CD14-positive monocyte (primary cell): ENCODE measurements around the gene STX2. TPM values are rescaled to one million over a fixed set of nuclear protein-coding genes. Genes with fewer than 3 reads are reported as not detected.

Source experiments
- DNase-seq, 3 donors: peaks; one replicate each; pipeline ENCODE4 v3.0.0-alpha.2; 2011 to 2022
- H2AFZ ChIP-seq: 2 replicates; pipeline ENCODE4 v1.6.0; 2012; ENCODE audit warnings: mild to moderate bottlenecking, low read depth, low read length, inconsistent platforms; ENCODE audit not compliant: insufficient read depth, poor library complexity, severe bottlenecking
- H3K27ac ChIP-seq, 2 donors: 1 replicate in 1 of 2; 2 replicates in 1 of 2; pipeline ENCODE4 v1.5.1; 2012 to 2013; ENCODE audit warnings: low read length in 2 of 2, control low read depth in 1 of 2, inconsistent platforms in 1 of 2, low read depth in 1 of 2, mild to moderate bottlenecking in 1 of 2
- H3K27me3 ChIP-seq, 2 donors: one replicate each; pipeline versions ENCODE4 v1.6.0 to v1.6.1; 2011 to 2013; ENCODE audit warnings: low read length in 2 of 2; ENCODE audit not compliant: control insufficient read depth in 2 of 2, insufficient read depth in 2 of 2
- H3K36me3 ChIP-seq, 2 donors: replicated peaks in 1 of 2; 1 replicate in 1 of 2; 2 replicates in 1 of 2; pipeline versions ENCODE4 v1.5.1 to v1.6.1; 2012 to 2013; ENCODE audit warnings: low read length in 2 of 2, control low read depth in 1 of 2, inconsistent platforms in 1 of 2, mild to moderate bottlenecking in 1 of 2; ENCODE audit not compliant: insufficient read depth in 2 of 2, control insufficient read depth in 1 of 2
- H3K4me1 ChIP-seq, 2 donors: 1 replicate in 1 of 2; 2 replicates in 1 of 2; pipeline versions ENCODE4 v1.5.1 to v1.6.1; 2012 to 2013; ENCODE audit warnings: low read length in 2 of 2, control low read depth in 1 of 2, inconsistent platforms in 1 of 2, mild to moderate bottlenecking in 1 of 2, moderate library complexity in 1 of 2; ENCODE audit not compliant: insufficient read depth in 2 of 2, control insufficient read depth in 1 of 2
- H3K4me2 ChIP-seq: replicated peaks from 2 replicates; pipeline ENCODE3; 2012; ENCODE audit warnings: low read length, moderate library complexity, mild to moderate bottlenecking; ENCODE audit not compliant: poor library complexity, severe bottlenecking; ENCODE audit errors: extremely low read depth
- H3K4me3 ChIP-seq, 3 experiments: fragments of 200-600 bp in 1 of 3; sonication (generic) in 1 of 3; replicated peaks in 1 of 3; 1 replicate in 2 of 3; 2 replicates in 1 of 3; pipeline ENCODE4 v1.5.1; 2011 to 2013; ENCODE audit warnings: low read length in 3 of 3, mild to moderate bottlenecking in 3 of 3, control low read depth in 2 of 3, low read depth in 2 of 3, inconsistent platforms in 1 of 3, moderate library complexity in 1 of 3
- H3K79me2 ChIP-seq: 2 replicates; pipeline ENCODE4 v1.6.0; 2012; ENCODE audit warnings: mild to moderate bottlenecking, control low read depth, inconsistent platforms, low read length, moderate library complexity; ENCODE audit not compliant: insufficient read depth
- H3K9ac ChIP-seq: 2 replicates; pipeline ENCODE4 v1.6.0; 2017; ENCODE audit warnings: low read length, mild to moderate bottlenecking; ENCODE audit not compliant: insufficient read depth, poor library complexity, severe bottlenecking
- H3K9me3 ChIP-seq, 2 donors: replicated peaks in 1 of 2; 1 replicate in 1 of 2; 2 replicates in 1 of 2; pipeline versions ENCODE4 v1.5.1 to v1.6.1; 2012 to 2013; ENCODE audit warnings: low read length in 2 of 2, control low read depth in 1 of 2; ENCODE audit not compliant: control insufficient read depth in 1 of 2, insufficient read depth in 1 of 2
- H4K20me1 ChIP-seq: 2 replicates; pipeline ENCODE4 v1.6.0; 2012; ENCODE audit warnings: mild to moderate bottlenecking, low read length, control low read depth, moderate library complexity; ENCODE audit not compliant: insufficient read depth
- H3K27ac Mint-ChIP-seq, 7 donors: one replicate each; pipeline ENCODE4 v1.8.0; 2020; ENCODE audit warnings: mild to moderate bottlenecking in 7 of 7, mixed read lengths in 7 of 7, moderate library complexity in 6 of 7, inconsistent platforms in 2 of 7
- H3K27me3 Mint-ChIP-seq, 3 donors: one replicate each; pipeline ENCODE4 v1.8.0; 2021 to 2022; ENCODE audit warnings: low read depth in 3 of 3, mild to moderate bottlenecking in 3 of 3, mixed read lengths in 3 of 3, moderate library complexity in 3 of 3, inconsistent platforms in 1 of 3
- H3K36me3 Mint-ChIP-seq, 2 donors: one replicate each; pipeline ENCODE4 v1.8.0; 2020; ENCODE audit warnings: mixed read lengths in 2 of 2, inconsistent platforms in 1 of 2, mild to moderate bottlenecking in 1 of 2
- H3K4me1 Mint-ChIP-seq: one replicate; pipeline ENCODE4 v1.8.0; 2020; ENCODE audit warnings: mild to moderate bottlenecking, mixed read lengths
- H3K4me3 Mint-ChIP-seq, 2 donors: one replicate each; pipeline ENCODE4 v1.8.0; 2020; ENCODE audit warnings: mild to moderate bottlenecking in 2 of 2, mixed read lengths in 2 of 2, moderate library complexity in 1 of 2
- H3K9me3 Mint-ChIP-seq, 7 donors: one replicate each; pipeline ENCODE4 v1.8.0; 2020 to 2022; ENCODE audit warnings: mixed read lengths in 7 of 7, mild to moderate bottlenecking in 6 of 7, moderate library complexity in 6 of 7, inconsistent platforms in 2 of 7
- WGBS: methylation state at CpG from one replicate; pipeline ENCODE4 v1.1.5; 2013; ENCODE audit warnings: missing lambda C conversion rate; ENCODE audit not compliant: insufficient coverage; 5-methylcytosine and 5-hydroxymethylcytosine counted together
- intact Hi-C, 2 donors: fragments of 100-400 bp; cut with micrococcal nuclease; formaldehyde crosslinking; loops; one replicate each; pipeline versions ENCODE4 v1.15.0 to v1.15.1; 2023
- polyA plus RNA-seq, 3 donors: library from polyadenylated mRNA; depleted of rRNA in 1 of 3; unstranded in 2 of 3; stranded (reverse) in 1 of 3; fragments of 300-500 nt in 2 of 3; fragments of >200 nt in 1 of 3; fragmentation: Illumina TruSeq in 2 of 3; gene quantifications; 1 replicate in 2 of 3; 2 replicates in 1 of 3; pipeline ENCODE4 v1.2.3, GENCODE V29; 2012 to 2021
- TF ChIP-seq, protein P1 (sequence below): fragments of 200-600 bp; IDR thresholded peaks from one replicate; pipeline ENCODE4 v1.8.0; 2022; ENCODE audit warnings: antibody characterized with exemption, mild to moderate bottlenecking

Gene STX2
- polyA plus RNA-seq, 3 donors = 4.8 to 32.9 (median 7.6) TPM

DNA sequence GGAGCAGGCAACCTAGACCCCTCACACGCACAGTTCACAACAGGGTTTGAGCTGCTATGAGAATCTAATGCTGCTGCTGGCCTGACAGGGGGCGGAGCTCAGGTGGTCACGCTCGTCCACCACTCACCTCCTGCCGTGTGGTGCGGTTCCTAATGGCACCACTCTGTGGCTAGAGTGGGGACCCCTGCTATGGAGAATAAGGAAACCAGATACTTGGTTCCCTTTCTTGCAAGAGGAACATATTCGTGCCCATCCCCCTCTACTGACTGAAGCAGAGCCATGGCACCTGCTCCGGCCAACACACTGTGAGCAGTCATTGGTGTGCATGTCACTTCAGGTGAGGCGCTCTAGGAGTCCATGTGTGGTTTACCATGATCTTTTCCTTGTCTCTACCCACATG, 92.5 kb downstream of the STX2 start:
- no peak overlapping the region for H3K4me3 Mint-ChIP-seq
- Histone ChIP-seq H3K9me3 (peaks cover 0 to 3% of the 10 kb centered on the region in 2 donors), H3K4me1 (no peaks in the 10 kb centered on the region), H3K4me2 (no peak overlapping the region), H3K9ac (no peak overlapping the region), H3K79me2 (no peaks in the 10 kb centered on the region), H2AFZ (no peak overlapping the region), H3K4me3 (no peak overlapping the region), H4K20me1 (no peaks in the 10 kb centered on the region), H3K27ac (no peak overlapping the region), H3K27me3 (no peaks in the 10 kb centered on the region), H3K36me3 (no peaks in the 10 kb centered on the region)
- TF ChIP-seq, protein P1, sequence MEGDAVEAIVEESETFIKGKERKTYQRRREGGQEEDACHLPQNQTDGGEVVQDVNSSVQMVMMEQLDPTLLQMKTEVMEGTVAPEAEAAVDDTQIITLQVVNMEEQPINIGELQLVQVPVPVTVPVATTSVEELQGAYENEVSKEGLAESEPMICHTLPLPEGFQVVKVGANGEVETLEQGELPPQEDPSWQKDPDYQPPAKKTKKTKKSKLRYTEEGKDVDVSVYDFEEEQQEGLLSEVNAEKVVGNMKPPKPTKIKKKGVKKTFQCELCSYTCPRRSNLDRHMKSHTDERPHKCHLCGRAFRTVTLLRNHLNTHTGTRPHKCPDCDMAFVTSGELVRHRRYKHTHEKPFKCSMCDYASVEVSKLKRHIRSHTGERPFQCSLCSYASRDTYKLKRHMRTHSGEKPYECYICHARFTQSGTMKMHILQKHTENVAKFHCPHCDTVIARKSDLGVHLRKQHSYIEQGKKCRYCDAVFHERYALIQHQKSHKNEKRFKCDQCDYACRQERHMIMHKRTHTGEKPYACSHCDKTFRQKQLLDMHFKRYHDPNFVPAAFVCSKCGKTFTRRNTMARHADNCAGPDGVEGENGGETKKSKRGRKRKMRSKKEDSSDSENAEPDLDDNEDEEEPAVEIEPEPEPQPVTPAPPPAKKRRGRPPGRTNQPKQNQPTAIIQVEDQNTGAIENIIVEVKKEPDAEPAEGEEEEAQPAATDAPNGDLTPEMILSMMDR = no peak
- H3K36me3 Mint-ChIP-seq = no peaks in the 10 kb centered on the region
- H3K9me3 Mint-ChIP-seq = peaks cover 0 to 7% (median 3%) of the 10 kb centered on the region in 7 donors
- H3K4me1 Mint-ChIP-seq = peaks cover 4% of the 10 kb centered on the region
- 33% methylated on average over 8 of the region's 9 CpGs for WGBS
- intact Hi-C loops = no loop called here
- H3K27me3 Mint-ChIP-seq = peaks cover 3 to 13% (median 4%) of the 10 kb centered on the region in 3 donors
- no peak overlapping the region for H3K27ac Mint-ChIP-seq
- DNase-seq = no peak

DNA sequence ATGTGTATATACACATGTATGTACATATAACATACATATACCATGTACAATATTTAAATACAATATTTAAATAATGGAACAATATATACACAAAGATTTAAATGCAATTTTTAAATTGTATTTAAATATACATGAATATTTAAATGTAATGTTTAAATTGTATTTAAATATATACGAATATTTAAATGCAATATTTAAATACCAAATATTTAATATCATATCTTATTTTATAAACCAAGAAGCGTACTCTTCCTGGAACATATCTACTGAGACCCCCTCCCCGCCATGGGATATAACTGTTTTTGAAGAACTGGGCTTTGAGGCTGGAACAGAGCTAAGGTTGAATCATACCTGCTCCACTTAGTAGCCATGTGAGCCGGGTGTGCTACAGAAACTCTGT, 93.1 kb downstream of the STX2 start:
- H3K4me1 ChIP-seq = no peaks in the 10 kb centered on the region
- H3K27me3 ChIP-seq = no peaks in the 10 kb centered on the region
- H3K4me3 Mint-ChIP-seq = no peak overlapping the region
- H4K20me1 ChIP-seq = no peaks in the 10 kb centered on the region
- TF ChIP-seq, protein P1 = no peak
- no CpG with 5 or more reads among the region's 4 CpGs for WGBS
- H3K36me3 Mint-ChIP-seq = no peaks in the 10 kb centered on the region
- no peak overlapping the region for H3K4me3 ChIP-seq
- no peaks in the 10 kb centered on the region for H3K79me2 ChIP-seq
- H3K27ac Mint-ChIP-seq = no peak overlapping the region
- no peak overlapping the region for H2AFZ ChIP-seq
- H3K9me3 ChIP-seq = peaks cover 0 to 3% of the 10 kb centered on the region in 2 donors
- intact Hi-C loops = no loop called here
- H3K36me3 ChIP-seq = no peaks in the 10 kb centered on the region
- H3K4me1 Mint-ChIP-seq = peaks cover 4% of the 10 kb centered on the region
- H3K9ac ChIP-seq = no peak overlapping the region
- no peak overlapping the region for H3K27ac ChIP-seq
- no peak for DNase-seq
- H3K9me3 Mint-ChIP-seq = peaks cover 0 to 11% (median 3%) of the 10 kb centered on the region in 7 donors
- H3K27me3 Mint-ChIP-seq = peaks cover 3 to 13% (median 4%) of the 10 kb centered on the region in 3 donors
- H3K4me2 ChIP-seq = no peak overlapping the region
